HL-60 (cell line): ENCODE results near the gene D2HGDH.

ENCODE experiments used
- CTCF ChIP-seq: IDR thresholded peaks from one replicate; pipeline ENCODE4 v1.5.1; 2011; ENCODE audit warnings: low read length, control low read depth, inconsistent platforms; ENCODE audit not compliant: insufficient read depth
- GABPA ChIP-seq: IDR thresholded peaks from 2 replicates; pipeline ENCODE4 v1.6.1; 2012; ENCODE audit warnings: low read depth
- POLR2AphosphoS5 ChIP-seq: IDR thresholded peaks from 2 replicates; pipeline ENCODE4 v1.6.1; 2012; ENCODE audit warnings: low read depth
- REST ChIP-seq: IDR thresholded peaks from 2 replicates; pipeline ENCODE4 v1.6.1; 2012; ENCODE audit warnings: low read depth; ENCODE audit not compliant: insufficient replicate concordance

GRCh38 chr2:241751776-241752175 is 17.3 kb downstream of the D2HGDH start:
- no peak for TF ChIP-seq CTCF
- no peak for TF ChIP-seq REST
- TF ChIP-seq POLR2AphosphoS5 = no peak
- TF ChIP-seq GABPA = no peak
